Panc1 (cell line): Measurements from ENCODE around the gene MAPT. TPM values are rescaled to one million over a fixed set of nuclear protein-coding genes. Genes with fewer than 3 reads are reported as not detected.

Experiments
- ATAC-seq: fragments of 200-7000 bp; cut with Tn5 transposase; 2 replicates; pipeline ENCODE4 v1.9.1; 2020; ENCODE audit warnings: mild to moderate bottlenecking, moderate library complexity
- BruUV-seq: library from RNA; stranded (reverse); fragments of 400-500 nt; replicated peaks from 2 replicates; lab custom pipeline; 2021; lab: Mats Ljungman, UMichigan
- CTCF ChIA-PET: fragments of 300-600 bp; sonication (Branson Sonifier 250); formaldehyde crosslinking; loops from one replicate; lab custom pipeline; 2022; ENCODE audit warnings: antibody characterized with exemption; lab: Charles Lee
- POLR2A ChIA-PET: fragments of 300-600 bp; sonication (Branson Sonifier 250); formaldehyde crosslinking; loops from one replicate; lab custom pipeline; 2022; ENCODE audit warnings: antibody characterized with exemption; lab: Charles Lee
- DNase-seq: peaks from one replicate; pipeline ENCODE4 v3.0.0-alpha.2; 2010; ENCODE audit warnings: low read depth, low spot score
- H3K27ac ChIP-seq: 2 replicates; pipeline ENCODE4 v1.5.1; 2011; ENCODE audit warnings: mild to moderate bottlenecking, low read length, inconsistent platforms
- H3K27me3 ChIP-seq: fragments of 200-500 bp; sonication (Bioruptor generic); 2 replicates; pipeline ENCODE4 v1.6.0; 2014; ENCODE audit warnings: low read length, inconsistent platforms; ENCODE audit not compliant: control insufficient read depth, insufficient read depth
- H3K36me3 ChIP-seq: fragments of 200-500 bp; sonication (Bioruptor generic); 2 replicates; pipeline ENCODE4 v1.5.1; 2014; ENCODE audit warnings: inconsistent platforms, mild to moderate bottlenecking, low read length, moderate library complexity; ENCODE audit not compliant: control insufficient read depth, insufficient read depth
- H3K4me1 ChIP-seq: 2 replicates; pipeline ENCODE4 v1.5.1; 2011; ENCODE audit warnings: inconsistent platforms, mild to moderate bottlenecking, low read length, moderate library complexity; ENCODE audit not compliant: control insufficient read depth, insufficient read depth
- H3K4me3 ChIP-seq, 2 experiments: 2 replicates each; pipeline ENCODE4 v1.5.1; 2011 to 2012; ENCODE audit warnings: low read depth in 2 of 2, low read length in 2 of 2, mild to moderate bottlenecking in 2 of 2, inconsistent platforms in 1 of 2, moderate library complexity in 1 of 2
- H3K9me3 ChIP-seq: fragments of 200-500 bp; sonication (Bioruptor generic); 2 replicates; pipeline ENCODE4 v1.5.1; 2014; ENCODE audit warnings: low read depth, mild to moderate bottlenecking, inconsistent platforms, low read length, moderate library complexity; ENCODE audit not compliant: control insufficient read depth, insufficient read depth
- POLR2AphosphoS5 ChIP-seq: IDR thresholded peaks from 2 replicates; pipeline ENCODE4 v1.6.1; 2012; ENCODE audit warnings: mild to moderate bottlenecking, low read depth, low read length, moderate library complexity
- SIN3A ChIP-seq: IDR thresholded peaks from 2 replicates; pipeline ENCODE4 v1.6.1; 2012; ENCODE audit warnings: low read depth, mild to moderate bottlenecking, low read length, moderate library complexity, borderline replicate concordance; ENCODE audit not compliant: insufficient read depth
- TCF7L2 ChIP-seq: IDR thresholded peaks from 2 replicates; pipeline ENCODE4 v1.6.1; 2011; ENCODE audit warnings: mild to moderate bottlenecking, low read depth, low read length, inconsistent platforms
- in situ Hi-C: cut with HindIII; loops from 2 replicates; pipeline ENCODE4 v1.10.0; 2016; ENCODE audit warnings: low sequenced_read_pairs, low pct_unique_long_range_greater_than_20kb
- intact Hi-C: fragments of 100-400 bp; cut with micrococcal nuclease; formaldehyde crosslinking; loops from one replicate; pipeline ENCODE4 v1.10.0; 2022; ENCODE audit not compliant: unreplicated experiment
- total RNA-seq: library from RNA; stranded (reverse); gene quantifications from one replicate; pipeline ENCODE4 v1.2.1, GENCODE V29; 2021; ENCODE audit not compliant: unreplicated experiment
- TF ChIP-seq, protein P1 (sequence below), 2 experiments: IDR thresholded peaks; 2 replicates each; pipeline ENCODE4 v1.6.1; 2011 to 2012; ENCODE audit warnings: low read depth in 2 of 2, control low read depth in 1 of 2, low read length in 1 of 2, mild to moderate bottlenecking in 1 of 2, moderate library complexity in 1 of 2; ENCODE audit not compliant: insufficient read depth in 1 of 2
- TF ChIP-seq, protein P2 (sequence below): fragments of 450-650 bp; IDR thresholded peaks from 2 replicates; pipeline ENCODE4 v1.5.1; 2017; ENCODE audit warnings: mild to moderate bottlenecking

Gene MAPT
- total RNA-seq, 1 experiment from 2014 or later, result 0.59 TPM

DNA sequence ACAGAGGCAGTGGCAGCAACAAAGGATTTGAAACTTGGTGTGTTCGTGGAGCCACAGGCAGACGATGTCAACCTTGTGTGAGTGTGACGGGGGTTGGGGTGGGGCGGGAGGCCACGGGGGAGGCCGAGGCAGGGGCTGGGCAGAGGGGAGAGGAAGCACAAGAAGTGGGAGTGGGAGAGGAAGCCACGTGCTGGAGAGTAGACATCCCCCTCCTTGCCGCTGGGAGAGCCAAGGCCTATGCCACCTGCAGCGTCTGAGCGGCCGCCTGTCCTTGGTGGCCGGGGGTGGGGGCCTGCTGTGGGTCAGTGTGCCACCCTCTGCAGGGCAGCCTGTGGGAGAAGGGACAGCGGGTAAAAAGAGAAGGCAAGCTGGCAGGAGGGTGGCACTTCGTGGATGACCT is 130.2 kb downstream of the MAPT start:
- BruUV-seq, result no TSS peak
- in situ Hi-C loops (no loop called here), intact Hi-C loops (no loop called here)
- ChIA-PET CTCF (no interaction called here), POLR2A (no interaction called here)
- Histone ChIP-seq H3K27me3 (no peaks in the 10 kb centered on the region), H3K4me1 (no peaks in the 10 kb centered on the region), H3K36me3 (no peaks in the 10 kb centered on the region), H3K9me3 (no peaks in the 10 kb centered on the region), H3K27ac (no peak overlapping the region), H3K4me3 (no peak overlapping the region)
- no peak for DNase-seq
- no peak for ATAC-seq
- TF ChIP-seq, protein P1, sequence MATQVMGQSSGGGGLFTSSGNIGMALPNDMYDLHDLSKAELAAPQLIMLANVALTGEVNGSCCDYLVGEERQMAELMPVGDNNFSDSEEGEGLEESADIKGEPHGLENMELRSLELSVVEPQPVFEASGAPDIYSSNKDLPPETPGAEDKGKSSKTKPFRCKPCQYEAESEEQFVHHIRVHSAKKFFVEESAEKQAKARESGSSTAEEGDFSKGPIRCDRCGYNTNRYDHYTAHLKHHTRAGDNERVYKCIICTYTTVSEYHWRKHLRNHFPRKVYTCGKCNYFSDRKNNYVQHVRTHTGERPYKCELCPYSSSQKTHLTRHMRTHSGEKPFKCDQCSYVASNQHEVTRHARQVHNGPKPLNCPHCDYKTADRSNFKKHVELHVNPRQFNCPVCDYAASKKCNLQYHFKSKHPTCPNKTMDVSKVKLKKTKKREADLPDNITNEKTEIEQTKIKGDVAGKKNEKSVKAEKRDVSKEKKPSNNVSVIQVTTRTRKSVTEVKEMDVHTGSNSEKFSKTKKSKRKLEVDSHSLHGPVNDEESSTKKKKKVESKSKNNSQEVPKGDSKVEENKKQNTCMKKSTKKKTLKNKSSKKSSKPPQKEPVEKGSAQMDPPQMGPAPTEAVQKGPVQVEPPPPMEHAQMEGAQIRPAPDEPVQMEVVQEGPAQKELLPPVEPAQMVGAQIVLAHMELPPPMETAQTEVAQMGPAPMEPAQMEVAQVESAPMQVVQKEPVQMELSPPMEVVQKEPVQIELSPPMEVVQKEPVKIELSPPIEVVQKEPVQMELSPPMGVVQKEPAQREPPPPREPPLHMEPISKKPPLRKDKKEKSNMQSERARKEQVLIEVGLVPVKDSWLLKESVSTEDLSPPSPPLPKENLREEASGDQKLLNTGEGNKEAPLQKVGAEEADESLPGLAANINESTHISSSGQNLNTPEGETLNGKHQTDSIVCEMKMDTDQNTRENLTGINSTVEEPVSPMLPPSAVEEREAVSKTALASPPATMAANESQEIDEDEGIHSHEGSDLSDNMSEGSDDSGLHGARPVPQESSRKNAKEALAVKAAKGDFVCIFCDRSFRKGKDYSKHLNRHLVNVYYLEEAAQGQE (IDR thresholded peaks at IDR 0.05; ENCODE audit: insufficient read depth in 1 of 2, low read depth in 2 of 2, low read length in 1 of 2), result no peak
- TF ChIP-seq POLR2AphosphoS5 (no peak), TCF7L2 (no peak), SIN3A (no peak)
- TF ChIP-seq, protein P2, sequence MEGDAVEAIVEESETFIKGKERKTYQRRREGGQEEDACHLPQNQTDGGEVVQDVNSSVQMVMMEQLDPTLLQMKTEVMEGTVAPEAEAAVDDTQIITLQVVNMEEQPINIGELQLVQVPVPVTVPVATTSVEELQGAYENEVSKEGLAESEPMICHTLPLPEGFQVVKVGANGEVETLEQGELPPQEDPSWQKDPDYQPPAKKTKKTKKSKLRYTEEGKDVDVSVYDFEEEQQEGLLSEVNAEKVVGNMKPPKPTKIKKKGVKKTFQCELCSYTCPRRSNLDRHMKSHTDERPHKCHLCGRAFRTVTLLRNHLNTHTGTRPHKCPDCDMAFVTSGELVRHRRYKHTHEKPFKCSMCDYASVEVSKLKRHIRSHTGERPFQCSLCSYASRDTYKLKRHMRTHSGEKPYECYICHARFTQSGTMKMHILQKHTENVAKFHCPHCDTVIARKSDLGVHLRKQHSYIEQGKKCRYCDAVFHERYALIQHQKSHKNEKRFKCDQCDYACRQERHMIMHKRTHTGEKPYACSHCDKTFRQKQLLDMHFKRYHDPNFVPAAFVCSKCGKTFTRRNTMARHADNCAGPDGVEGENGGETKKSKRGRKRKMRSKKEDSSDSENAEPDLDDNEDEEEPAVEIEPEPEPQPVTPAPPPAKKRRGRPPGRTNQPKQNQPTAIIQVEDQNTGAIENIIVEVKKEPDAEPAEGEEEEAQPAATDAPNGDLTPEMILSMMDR, result no peak

DNA sequence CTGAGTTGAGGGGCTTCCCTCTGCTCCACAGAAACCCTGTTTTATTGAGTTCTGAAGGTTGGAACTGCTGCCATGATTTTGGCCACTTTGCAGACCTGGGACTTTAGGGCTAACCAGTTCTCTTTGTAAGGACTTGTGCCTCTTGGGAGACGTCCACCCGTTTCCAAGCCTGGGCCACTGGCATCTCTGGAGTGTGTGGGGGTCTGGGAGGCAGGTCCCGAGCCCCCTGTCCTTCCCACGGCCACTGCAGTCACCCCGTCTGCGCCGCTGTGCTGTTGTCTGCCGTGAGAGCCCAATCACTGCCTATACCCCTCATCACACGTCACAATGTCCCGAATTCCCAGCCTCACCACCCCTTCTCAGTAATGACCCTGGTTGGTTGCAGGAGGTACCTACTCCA is 130.7 kb downstream of the MAPT start:
- ATAC-seq, result no peak
- no peaks in the 10 kb centered on the region for H3K27me3 ChIP-seq
- H3K9me3 ChIP-seq, result no peaks in the 10 kb centered on the region
- DNase-seq, result no peak
- CTCF ChIA-PET, result no interaction called here
- in situ Hi-C loops (no loop called here), intact Hi-C loops (no loop called here)
- POLR2A ChIA-PET, result no interaction called here
- no peaks in the 10 kb centered on the region for H3K4me1 ChIP-seq
- no peak overlapping the region for H3K27ac ChIP-seq
- no peaks in the 10 kb centered on the region; the same call in 1 of the 2 replicates for H3K36me3 ChIP-seq
- no peak overlapping the region for H3K4me3 ChIP-seq
- TF ChIP-seq SIN3A (no peak), POLR2AphosphoS5 (no peak), TCF7L2 (no peak)
- TF ChIP-seq, protein P1 (IDR thresholded peaks at IDR 0.05; ENCODE audit: insufficient read depth in 1 of 2, low read depth in 2 of 2, low read length in 1 of 2), result no peak
- TF ChIP-seq, protein P2, result no peak
- BruUV-seq, result no TSS peak
